ENCODE data around the gene FURIN.
A peak's percentile ranks its signal among the peaks of the same experiment; 100 is the strongest.
"Not testable (repeated sequence)": the region's sequence is repeated elsewhere in the genome, so short reads cannot be mapped to it uniquely, and the experiment has no call there.

The FURIN gene

DNA sequence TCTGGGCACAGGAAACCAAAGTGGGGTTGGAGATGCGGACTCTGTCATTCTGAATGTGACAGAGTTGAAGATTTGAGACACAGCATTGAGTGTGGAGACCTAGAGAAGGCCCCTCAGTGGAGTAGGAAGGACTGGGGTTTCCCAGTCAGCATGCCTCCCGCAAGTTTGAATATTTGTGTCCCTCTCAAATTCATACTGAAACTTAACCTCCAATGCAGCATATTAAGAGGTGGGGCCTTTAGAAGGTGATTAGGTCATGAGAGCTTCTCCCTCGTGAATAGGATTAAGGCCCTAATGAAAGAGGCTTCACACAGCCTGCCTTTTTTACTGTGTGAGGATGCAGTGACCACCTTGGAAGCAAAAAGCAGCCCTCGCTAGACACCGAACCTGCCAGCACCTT lies 56.0 kb downstream of the FURIN start:
- Mint-ChIP-seq H3K36me3 (ENCODE audit: low read depth) (peaks cover 16% of the 10 kb centered on the region), H3K4me3 (no peak overlapping the region), H3K9me3 (no peaks in the 10 kb centered on the region), H3K27me3 (ENCODE audit: low read depth) (peaks cover 4% of the 10 kb centered on the region), H3K4me1 (no peaks in the 10 kb centered on the region), H3K27ac (no peak overlapping the region)
- TF ChIP-seq, protein P1, sequence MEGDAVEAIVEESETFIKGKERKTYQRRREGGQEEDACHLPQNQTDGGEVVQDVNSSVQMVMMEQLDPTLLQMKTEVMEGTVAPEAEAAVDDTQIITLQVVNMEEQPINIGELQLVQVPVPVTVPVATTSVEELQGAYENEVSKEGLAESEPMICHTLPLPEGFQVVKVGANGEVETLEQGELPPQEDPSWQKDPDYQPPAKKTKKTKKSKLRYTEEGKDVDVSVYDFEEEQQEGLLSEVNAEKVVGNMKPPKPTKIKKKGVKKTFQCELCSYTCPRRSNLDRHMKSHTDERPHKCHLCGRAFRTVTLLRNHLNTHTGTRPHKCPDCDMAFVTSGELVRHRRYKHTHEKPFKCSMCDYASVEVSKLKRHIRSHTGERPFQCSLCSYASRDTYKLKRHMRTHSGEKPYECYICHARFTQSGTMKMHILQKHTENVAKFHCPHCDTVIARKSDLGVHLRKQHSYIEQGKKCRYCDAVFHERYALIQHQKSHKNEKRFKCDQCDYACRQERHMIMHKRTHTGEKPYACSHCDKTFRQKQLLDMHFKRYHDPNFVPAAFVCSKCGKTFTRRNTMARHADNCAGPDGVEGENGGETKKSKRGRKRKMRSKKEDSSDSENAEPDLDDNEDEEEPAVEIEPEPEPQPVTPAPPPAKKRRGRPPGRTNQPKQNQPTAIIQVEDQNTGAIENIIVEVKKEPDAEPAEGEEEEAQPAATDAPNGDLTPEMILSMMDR (IDR thresholded peaks at IDR 0.05; ENCODE audit: unreplicated experiment in 3 of 3) = no peak

DNA sequence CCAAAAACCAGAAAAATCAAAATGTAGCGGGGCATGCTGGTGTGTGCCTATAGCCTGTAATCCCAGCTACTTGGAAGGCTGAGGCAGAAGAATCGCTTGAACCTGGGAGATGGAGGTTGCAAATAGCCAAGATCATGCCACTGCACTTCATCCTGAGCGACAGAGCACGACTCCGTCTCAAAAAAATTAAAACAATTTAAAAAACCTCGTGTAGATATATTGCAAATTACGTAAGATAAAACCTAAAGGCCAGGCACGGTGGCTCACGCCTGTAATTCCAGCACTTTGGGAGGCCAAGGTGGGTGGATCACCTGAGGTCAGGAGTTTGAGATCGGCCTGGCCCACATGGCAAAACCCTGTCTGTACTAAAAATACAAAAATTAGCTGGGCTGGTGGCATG lies 58.4 kb downstream of the FURIN start:
- H3K27me3 Mint-ChIP-seq (ENCODE audit: low read depth); H3K4me3 Mint-ChIP-seq; H3K4me1 Mint-ChIP-seq; H3K27ac Mint-ChIP-seq; H3K9me3 Mint-ChIP-seq; H3K36me3 Mint-ChIP-seq (ENCODE audit: low read depth): not testable (repeated sequence)

DNA sequence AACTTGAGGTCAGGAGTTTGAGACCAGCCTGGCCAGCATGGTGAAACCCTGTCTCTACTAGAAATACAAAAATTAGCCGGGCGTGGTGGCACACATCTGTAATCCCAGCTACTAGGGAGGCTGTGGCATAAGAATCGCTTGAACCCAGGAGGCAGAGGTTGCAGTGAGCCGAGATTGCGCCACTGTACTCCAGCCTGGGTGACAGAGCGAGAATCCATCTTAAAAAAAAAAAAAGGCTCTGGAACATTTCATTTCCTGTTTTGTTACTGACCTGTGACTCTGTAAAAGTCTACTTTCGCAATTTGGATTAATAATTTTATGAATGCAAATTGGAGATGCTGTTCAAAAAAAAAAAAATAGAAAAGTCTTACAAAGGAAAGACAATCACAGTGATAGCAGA lies 59.7 kb downstream of the FURIN start:
- H3K4me1 Mint-ChIP-seq = peaks cover 14% of the 10 kb centered on the region
- H3K27ac Mint-ChIP-seq; H3K36me3 Mint-ChIP-seq (ENCODE audit: low read depth); H3K27me3 Mint-ChIP-seq (ENCODE audit: low read depth); H3K9me3 Mint-ChIP-seq: not testable (repeated sequence)
- peak overlapping the region in 2 of 3 experiments; percentile 15 to 29 for H3K4me3 Mint-ChIP-seq

DNA sequence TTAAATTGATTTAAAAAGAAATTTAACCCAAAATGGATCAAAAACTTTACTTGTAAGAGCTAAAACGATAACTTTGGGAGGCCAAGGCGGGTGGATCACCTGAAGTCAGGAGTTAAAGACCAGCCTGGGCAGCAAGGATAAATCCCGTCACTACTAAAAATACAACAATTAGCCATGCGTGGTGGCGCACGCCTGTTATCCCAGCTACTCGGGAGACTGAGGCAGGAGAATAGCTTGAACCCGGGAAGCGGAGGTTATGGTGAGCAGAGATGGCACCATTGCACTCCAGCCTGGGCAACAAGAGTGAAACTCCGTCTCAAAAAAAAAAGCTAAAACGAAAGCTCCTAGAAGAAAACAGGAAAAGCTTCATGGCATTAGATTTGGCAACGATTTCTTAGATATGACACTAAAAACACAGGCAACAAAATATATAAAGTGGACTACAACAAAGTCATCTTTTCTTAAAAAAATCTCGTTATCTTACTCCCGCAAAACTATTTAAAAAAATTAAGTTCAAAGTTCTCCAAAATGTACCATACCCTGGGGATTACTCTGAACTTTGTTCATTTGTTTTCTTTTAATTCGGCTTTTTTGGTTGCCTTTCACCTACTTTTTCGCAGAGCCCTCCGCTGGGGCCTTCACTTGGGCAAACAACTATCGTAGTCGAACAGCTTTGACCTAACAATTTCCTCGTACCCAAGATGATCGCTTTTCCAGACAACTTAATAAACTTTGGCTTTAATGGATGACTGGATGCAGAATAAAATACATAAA lies 61.0 kb downstream of the FURIN start:
- H3K27me3 Mint-ChIP-seq (ENCODE audit: low read depth) = no peaks in the 10 kb centered on the region
- H3K27ac Mint-ChIP-seq = no peak overlapping the region
- H3K4me1 Mint-ChIP-seq = peaks cover 19% of the 10 kb centered on the region
- no peak overlapping the region for H3K4me3 Mint-ChIP-seq
- no peaks in the 10 kb centered on the region for H3K36me3 Mint-ChIP-seq (ENCODE audit: low read depth)
- H3K9me3 Mint-ChIP-seq = no peaks in the 10 kb centered on the region
- TF ChIP-seq, protein P1 (IDR thresholded peaks at IDR 0.05; ENCODE audit: unreplicated experiment in 3 of 3) = no peak

DNA sequence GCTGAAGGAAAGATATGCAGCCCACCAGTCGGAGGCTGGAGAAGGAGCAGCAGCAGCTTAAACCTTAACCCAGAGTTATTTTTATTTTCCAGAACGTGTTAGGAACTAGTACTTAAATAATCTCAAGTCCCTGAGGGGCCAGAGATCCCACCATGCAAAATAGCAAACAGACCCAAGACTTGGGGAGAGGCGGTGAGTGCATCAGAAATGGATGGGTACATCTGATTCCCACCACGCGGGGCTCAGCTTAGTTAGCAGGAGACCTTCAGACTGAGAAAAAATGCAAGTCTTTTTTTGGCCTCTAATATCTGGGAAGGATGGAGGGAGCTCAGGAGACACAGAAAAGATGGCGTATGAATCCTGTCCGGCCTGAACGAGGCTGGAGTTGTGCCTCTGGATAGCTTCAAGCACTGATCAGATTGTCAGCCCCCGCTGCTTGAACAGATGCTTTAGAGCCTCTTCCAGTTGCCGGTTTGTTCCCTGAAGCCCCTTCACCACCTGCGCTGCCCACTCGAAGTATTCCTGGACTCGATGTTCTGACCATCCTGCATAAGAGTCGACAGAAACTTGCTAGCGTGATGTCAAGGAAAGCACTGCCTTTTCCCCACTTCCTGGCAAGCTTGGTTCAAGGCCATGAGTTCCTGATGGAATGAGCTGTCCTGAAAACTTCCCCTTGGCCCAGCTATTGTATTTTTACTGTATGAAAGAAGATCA lies 62.6 kb downstream of the FURIN start:
- TF ChIP-seq, protein P1 (IDR thresholded peaks at IDR 0.05; ENCODE audit: unreplicated experiment in 3 of 3) = no peak
- Mint-ChIP-seq H3K27me3 (ENCODE audit: low read depth) (no peaks in the 10 kb centered on the region), H3K36me3 (ENCODE audit: low read depth) (no peaks in the 10 kb centered on the region), H3K9me3 (no peaks in the 10 kb centered on the region), H3K4me3 (peak overlapping the region; percentile 79 to 93 (median 89)), H3K27ac (peak overlapping the region in 2 of 3 experiments; percentile 46 to 48), H3K4me1 (peaks cover 24% of the 10 kb centered on the region)

DNA sequence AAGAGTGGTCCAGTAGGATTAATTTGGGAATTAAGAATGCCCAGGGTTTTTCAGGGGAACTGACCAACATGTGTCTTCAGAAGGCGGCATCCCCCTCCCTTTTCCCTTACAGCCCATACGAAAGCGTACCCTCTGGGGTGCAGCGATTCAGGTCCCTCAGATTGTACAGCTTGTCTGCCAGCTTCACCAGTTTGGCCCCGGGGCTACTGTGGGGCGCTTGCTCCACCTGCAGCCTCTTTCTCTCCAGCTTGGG lies 63.1 kb downstream of the FURIN start:
- TF ChIP-seq, protein P1 (IDR thresholded peaks at IDR 0.05; ENCODE audit: unreplicated experiment in 3 of 3) = no peak

More for the DNA sequence above, 63.1 kb downstream of the FURIN start:
- Mint-ChIP-seq H3K27ac (peak overlapping the region; percentile 48 to 92 (median 73)), H3K36me3 (ENCODE audit: low read depth) (peaks cover 4% of the 10 kb centered on the region), H3K27me3 (ENCODE audit: low read depth) (no peaks in the 10 kb centered on the region), H3K4me3 (peak overlapping the region; percentile 79 to 93 (median 89)), H3K4me1 (peaks cover 29% of the 10 kb centered on the region), H3K9me3 (no peaks in the 10 kb centered on the region)

Measured in nephron (organoid).